K562 (cell line): Measurements from ENCODE around the gene NOP10. TPM values are rescaled to one million over a fixed set of nuclear protein-coding genes. Genes with fewer than 3 reads are reported as not detected.
A peak's percentile ranks its signal among the peaks of the same experiment; 100 is the strongest.

Experiments used
- ATF7 ChIP-seq: fragments of 450-650 bp; IDR thresholded peaks from 2 replicates; pipeline ENCODE4 v1.7.1; 2014; ENCODE audit warnings: mild to moderate bottlenecking, moderate library complexity
- CCAR2 ChIP-seq: fragments of 200-400 bp; formaldehyde crosslinking; IDR thresholded peaks from 2 replicates; pipeline ENCODE4 v1.6.1; 2017; ENCODE audit warnings: mild to moderate bottlenecking, low read depth, low read length
- ETS2 ChIP-seq: IDR thresholded peaks from 2 replicates; pipeline ENCODE4 v1.6.1; 2016; ENCODE audit warnings: borderline replicate concordance, missing genetic modification characterization, mild to moderate bottlenecking, moderate library complexity, missing compliant biosample characterization; ENCODE audit not compliant: poor library complexity, severe bottlenecking
- ETV1 ChIP-seq: fragments of 450-650 bp; conservative IDR thresholded peaks from 2 replicates; pipeline ENCODE4 v1.6.1; 2016; ENCODE audit warnings: missing genetic modification characterization, control low read depth, low read depth, missing compliant biosample characterization
- FOXK1 ChIP-seq: sonication (generic); formaldehyde crosslinking; IDR thresholded peaks from 2 replicates; pipeline ENCODE4 v1.8.0; 2022; ENCODE audit warnings: missing genetic modification reagents, mild to moderate bottlenecking, borderline replicate concordance
- GATAD2B ChIP-seq: fragments of 450-650 bp; IDR thresholded peaks from 2 replicates; pipeline ENCODE4 v1.6.1; 2017; ENCODE audit warnings: mild to moderate bottlenecking, borderline replicate concordance
- HDAC3 ChIP-seq: fragments of 450-650 bp; IDR thresholded peaks from 2 replicates; pipeline ENCODE4 v1.6.1; 2018; ENCODE audit warnings: borderline replicate concordance, mild to moderate bottlenecking, moderate library complexity; ENCODE audit not compliant: partially characterized antibody
- HNRNPH1 ChIP-seq: fragments of 200-400 bp; formaldehyde crosslinking; optimal IDR thresholded peaks from 2 replicates; pipeline ENCODE3; 2017; ENCODE audit warnings: low read depth, mild to moderate bottlenecking, low read length, moderate library complexity
- MIER1 ChIP-seq: fragments of 450-650 bp; IDR thresholded peaks from 2 replicates; pipeline ENCODE4 v1.6.1; 2016; ENCODE audit warnings: antibody characterized with exemption, mild to moderate bottlenecking, low read depth
- MTA1 ChIP-seq: fragments of 450-650 bp; IDR thresholded peaks from 2 replicates; pipeline ENCODE4 v1.6.1; 2017; ENCODE audit warnings: borderline replicate concordance
- NFIX ChIP-seq: fragments of 250-450 bp; sonication (Bioruptor Pico); IDR thresholded peaks from 2 replicates; pipeline ENCODE4 v1.4.0; 2020; ENCODE audit warnings: low read depth, mild to moderate bottlenecking, moderate library complexity
- PHB ChIP-seq: fragments of 250-450 bp; sonication (Bioruptor Pico); IDR thresholded peaks from 2 replicates; pipeline ENCODE4 v1.5.0; 2021
- PRMT5 ChIP-seq: sonication (generic); formaldehyde crosslinking; IDR thresholded peaks from 2 replicates; pipeline ENCODE4 v1.5.0; 2020; ENCODE audit warnings: missing genetic modification reagents
- PTBP1 ChIP-seq: fragments of 200-400 bp; formaldehyde crosslinking; IDR thresholded peaks from 2 replicates; pipeline ENCODE4 v1.6.1; 2017; ENCODE audit warnings: low read depth, low read length
- RBBP5 ChIP-seq: fragments of 200-600 bp; sonication (generic); IDR thresholded peaks from 2 replicates; pipeline ENCODE4 v1.6.1; 2012; ENCODE audit warnings: borderline replicate concordance, mild to moderate bottlenecking, low read length, control low read depth, inconsistent platforms; ENCODE audit not compliant: insufficient read depth, poor library complexity, severe bottlenecking
- TAF9B ChIP-seq: fragments of 450-650 bp; IDR thresholded peaks from 2 replicates; pipeline ENCODE4 v1.6.1; 2018; ENCODE audit warnings: mild to moderate bottlenecking; ENCODE audit not compliant: partially characterized antibody
- ZBTB8A ChIP-seq: fragments of 450-650 bp; IDR thresholded peaks from 2 replicates; pipeline ENCODE4 v1.6.1; 2018; ENCODE audit warnings: mild to moderate bottlenecking, moderate library complexity; ENCODE audit not compliant: partially characterized antibody
- ZC3H4 ChIP-seq: sonication (generic); formaldehyde crosslinking; IDR thresholded peaks from 2 replicates; pipeline ENCODE4 v1.9.0; 2021; ENCODE audit warnings: missing genetic modification reagents, borderline replicate concordance
- ZFPM2 ChIP-seq: fragments of 250-450 bp; sonication (Bioruptor Pico); IDR thresholded peaks from 2 replicates; pipeline ENCODE4 v1.5.1; 2022; ENCODE audit warnings: mild to moderate bottlenecking
- ZNF668 ChIP-seq: fragments of 250-450 bp; sonication (Bioruptor Pico); IDR thresholded peaks from 2 replicates; pipeline ENCODE4 v1.8.0; 2022; ENCODE audit warnings: mild to moderate bottlenecking, inconsistent platforms
- ZNF766 ChIP-seq: fragments of 200-800 bp; sonication (Bioruptor generic); conservative IDR thresholded peaks from 2 replicates; pipeline ENCODE4 v1.6.1; 2016; ENCODE audit warnings: missing genetic modification characterization, missing compliant biosample characterization
- polyA plus RNA-seq, 8 experiments: library from polyadenylated mRNA; depleted of rRNA in 4 of 8; stranded (reverse) in 5 of 8; unstranded in 3 of 8; fragments of >200 nt; fragmentation: Nextera tagmentation in 2 of 8; fragmentation: Illumina TruSeq in 1 of 8; extraction: Ambion mirVana in 2 of 8; extraction: Trizol in 1 of 8; gene quantifications; 2 replicates each; pipeline versions ENCODE4 v1.2.1 to v1.2.3, GENCODE V29; 2011 to 2014; ENCODE audit warnings: inconsistent platforms in 1 of 8, missing spikeins in 1 of 8
- total RNA-seq, 7 experiments: library from RNA; depleted of rRNA in 6 of 7; stranded (reverse); fragments of >200 nt in 6 of 7; fragmentation: Illumina TruSeq in 2 of 7; extraction: Trizol in 2 of 7; gene quantifications; 2 replicates each; pipeline versions ENCODE4 v1.2.1 to v1.2.3, GENCODE V29; 2011 to 2021; ENCODE audit warnings: low replicate concordance in 1 of 7
- TF ChIP-seq, protein P1 (sequence below): fragments of 250-450 bp; sonication (Bioruptor Pico); IDR thresholded peaks from 2 replicates; pipeline ENCODE4 v1.4.0; 2020; ENCODE audit warnings: mild to moderate bottlenecking, moderate library complexity
- TF ChIP-seq, protein P2 (sequence below): fragments of 250-450 bp; sonication (Bioruptor Pico); IDR thresholded peaks from 2 replicates; pipeline ENCODE4 v1.4.0; 2020; ENCODE audit warnings: mild to moderate bottlenecking, moderate library complexity

NOP10 gene
- total and polyA plus RNA-seq, 9 of the 15 experiments (the other 6 are each of a cell fraction or from before 2014, with no cell fraction given), result 250 to 1,663 (median 449) TPM

GRCh38 chr15:34367101-34368081, 24.5 kb upstream of the NOP10 start, which contains the start of gene LPCAT4 (continued):
- TF ChIP-seq PHB (no peak), MIER1 (no peak), ZNF668 (CRISPR knock-in tag) (no peak), MTA1 (no peak; the same call in 1 of the 2 replicates), FOXK1 (no peak), ETV1 (tag) (peak; percentile 51; the same call in 1 of the 2 replicates), HDAC3 (no peak), GATAD2B (0 out of 2 replicates have a peak, but pooled peaks have one; percentile 28), PRMT5 (CRISPR knock-in tag) (no peak), ZFPM2 (no peak), RBBP5 (no peak), ZBTB8A (no peak), TAF9B (peak; percentile 64), ZNF766 (CRISPR knock-in tag) (peak; percentile 52; the same call in 1 of the 2 replicates), NFIX (CRISPR knock-in tag) (no peak), ETS2 (tag) (no peak), HNRNPH1 (no peak), PTBP1 (0 out of 2 replicates have a peak, but pooled peaks have one; percentile 64), ATF7 (peak; percentile 76), ZC3H4 (no peak; the same call in 1 of the 2 replicates), CCAR2 (no peak)
- TF ChIP-seq, protein P1, sequence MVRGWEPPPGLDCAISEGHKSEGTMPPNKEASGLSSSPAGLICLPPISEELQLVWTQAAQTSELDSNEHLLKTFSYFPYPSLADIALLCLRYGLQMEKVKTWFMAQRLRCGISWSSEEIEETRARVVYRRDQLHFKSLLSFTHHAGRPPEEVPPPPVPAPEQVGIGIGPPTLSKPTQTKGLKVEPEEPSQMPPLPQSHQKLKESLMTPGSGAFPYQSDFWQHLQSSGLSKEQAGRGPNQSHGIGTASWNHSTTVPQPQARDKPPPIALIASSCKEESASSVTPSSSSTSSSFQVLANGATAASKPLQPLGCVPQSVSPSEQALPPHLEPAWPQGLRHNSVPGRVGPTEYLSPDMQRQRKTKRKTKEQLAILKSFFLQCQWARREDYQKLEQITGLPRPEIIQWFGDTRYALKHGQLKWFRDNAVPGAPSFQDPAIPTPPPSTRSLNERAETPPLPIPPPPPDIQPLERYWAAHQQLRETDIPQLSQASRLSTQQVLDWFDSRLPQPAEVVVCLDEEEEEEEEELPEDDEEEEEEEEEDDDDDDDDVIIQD (CRISPR knock-in tag), result 0 out of 2 replicates have a peak, but pooled peaks have one; percentile 24
- TF ChIP-seq, protein P2, sequence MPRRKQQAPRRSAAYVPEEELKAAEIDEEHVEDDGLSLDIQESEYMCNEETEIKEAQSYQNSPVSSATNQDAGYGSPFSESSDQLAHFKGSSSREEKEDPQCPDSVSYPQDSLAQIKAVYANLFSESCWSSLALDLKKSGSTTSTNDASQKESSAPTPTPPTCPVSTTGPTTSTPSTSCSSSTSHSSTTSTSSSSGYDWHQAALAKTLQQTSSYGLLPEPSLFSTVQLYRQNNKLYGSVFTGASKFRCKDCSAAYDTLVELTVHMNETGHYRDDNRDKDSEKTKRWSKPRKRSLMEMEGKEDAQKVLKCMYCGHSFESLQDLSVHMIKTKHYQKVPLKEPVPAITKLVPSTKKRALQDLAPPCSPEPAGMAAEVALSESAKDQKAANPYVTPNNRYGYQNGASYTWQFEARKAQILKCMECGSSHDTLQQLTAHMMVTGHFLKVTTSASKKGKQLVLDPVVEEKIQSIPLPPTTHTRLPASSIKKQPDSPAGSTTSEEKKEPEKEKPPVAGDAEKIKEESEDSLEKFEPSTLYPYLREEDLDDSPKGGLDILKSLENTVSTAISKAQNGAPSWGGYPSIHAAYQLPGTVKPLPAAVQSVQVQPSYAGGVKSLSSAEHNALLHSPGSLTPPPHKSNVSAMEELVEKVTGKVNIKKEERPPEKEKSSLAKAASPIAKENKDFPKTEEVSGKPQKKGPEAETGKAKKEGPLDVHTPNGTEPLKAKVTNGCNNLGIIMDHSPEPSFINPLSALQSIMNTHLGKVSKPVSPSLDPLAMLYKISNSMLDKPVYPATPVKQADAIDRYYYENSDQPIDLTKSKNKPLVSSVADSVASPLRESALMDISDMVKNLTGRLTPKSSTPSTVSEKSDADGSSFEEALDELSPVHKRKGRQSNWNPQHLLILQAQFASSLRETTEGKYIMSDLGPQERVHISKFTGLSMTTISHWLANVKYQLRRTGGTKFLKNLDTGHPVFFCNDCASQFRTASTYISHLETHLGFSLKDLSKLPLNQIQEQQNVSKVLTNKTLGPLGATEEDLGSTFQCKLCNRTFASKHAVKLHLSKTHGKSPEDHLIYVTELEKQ (CRISPR knock-in tag), result no peak
